Mesodermal cell (in vitro differentiated cells): ENCODE measurements around the gene TIMP3.

Experiments used
- H3K27ac ChIP-seq: 2 replicates; pipeline ENCODE4 v1.7.0; 2013; ENCODE audit warnings: mild to moderate bottlenecking, low read depth, low read length, moderate library complexity; ENCODE audit not compliant: severe bottlenecking
- H3K36me3 ChIP-seq: 2 replicates; pipeline ENCODE4 v1.7.1; 2013; ENCODE audit warnings: mild to moderate bottlenecking, low read length, moderate library complexity; ENCODE audit not compliant: control insufficient read depth, insufficient read depth
- H3K4me1 ChIP-seq: one replicate; pipeline ENCODE4 v1.7.1; 2013; ENCODE audit warnings: mild to moderate bottlenecking, low read length; ENCODE audit not compliant: insufficient read depth, control insufficient read depth, poor library complexity, severe bottlenecking
- H3K4me3 ChIP-seq: 2 replicates; pipeline ENCODE4 v1.7.0; 2013; ENCODE audit warnings: low read length, control low read depth, mild to moderate bottlenecking; ENCODE audit not compliant: insufficient read depth, poor library complexity, severe bottlenecking; ENCODE audit errors: extremely low read depth
- H3K9me3 ChIP-seq: 2 replicates; pipeline ENCODE4 v1.7.1; 2013; ENCODE audit warnings: mild to moderate bottlenecking, low read length, moderate library complexity; ENCODE audit not compliant: control insufficient read depth
- WGBS, 2 experiments: methylation state at CpG; one replicate each; pipeline ENCODE4 v1.1.5; 2013; ENCODE audit warnings: missing lambda C conversion rate in 2 of 2; ENCODE audit not compliant: insufficient coverage in 2 of 2; 5-methylcytosine and 5-hydroxymethylcytosine counted together

The TIMP3 gene

GRCh38 chr22:32910429-32910772 is 108.9 kb downstream of the TIMP3 start:
- WGBS, 2 experiments: 82 to 96% methylated on average over 3 to 6 of the region's 6 CpGs
- Histone ChIP-seq H3K27ac (no peak overlapping the region), H3K36me3 (no peaks in the 10 kb centered on the region), H3K4me3 (no peak overlapping the region), H3K9me3 (peaks cover under 1% of the 10 kb centered on the region), H3K4me1 (no peaks in the 10 kb centered on the region)

- 69 to 79% methylated on average over 2 to 6 of the region's 9 CpGs for WGBS, 2 experiments
Observed at GRCh38 chr22:32911503-32911902, 110.0 kb downstream of the TIMP3 start.

More at GRCh38 chr22:32911503-32911902, 110.0 kb downstream of the TIMP3 start:
- Histone ChIP-seq H3K4me3 (no peak overlapping the region), H3K9me3 (peaks cover 8% of the 10 kb centered on the region), H3K4me1 (no peaks in the 10 kb centered on the region), H3K27ac (no peak overlapping the region), H3K36me3 (no peaks in the 10 kb centered on the region)
